Measurements from ENCODE around the gene CADM1. TPM values are rescaled to one million over a fixed set of nuclear protein-coding genes. Genes with fewer than 3 reads are reported as not detected.

Gene CADM1
- total and polyA plus RNA-seq, 8 donors = 6.3 to 38.8 (median 24.5) TPM

DNA sequence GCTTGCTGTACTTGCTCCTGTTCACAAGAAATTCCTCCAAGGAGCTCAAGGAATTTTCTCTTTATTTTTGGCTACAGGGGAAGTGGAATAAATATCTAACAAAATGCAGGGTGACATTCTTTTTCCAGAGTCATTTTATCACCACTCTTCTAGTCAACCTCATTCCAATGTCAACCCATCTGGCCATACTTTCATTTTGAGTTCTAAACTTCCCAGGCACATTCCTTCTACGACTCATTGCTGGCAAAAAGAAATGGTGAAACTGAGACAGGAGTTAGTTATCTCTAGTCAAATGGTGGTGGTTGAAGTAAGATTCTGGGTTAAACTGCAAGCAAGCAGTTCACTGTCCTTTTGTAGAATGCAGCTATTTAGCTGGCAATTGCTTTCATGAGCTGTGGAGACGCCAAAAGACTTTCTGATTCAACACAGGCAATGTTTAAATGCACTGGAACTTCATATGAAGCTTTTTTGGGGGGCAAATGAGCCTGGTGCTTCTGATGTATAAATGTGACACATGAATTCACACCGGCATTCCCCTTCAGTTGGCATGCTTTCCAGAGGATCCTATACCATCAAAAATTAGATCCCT, 304.6 kb downstream of the CADM1 start:
- DNase-seq (no peak), ATAC-seq (no peak), FAIRE-seq (no peak)
- Histone ChIP-seq H3K9me3 (no peaks in the 10 kb centered on the region), H3K4me3 (no peak overlapping the region), H3K27ac (no peak overlapping the region), H3K27me3 (no peaks in the 10 kb centered on the region), H3K36me3 (no peaks in the 10 kb centered on the region), H3K4me1 (no peaks in the 10 kb centered on the region)
- TF ChIP-seq, protein P1, sequence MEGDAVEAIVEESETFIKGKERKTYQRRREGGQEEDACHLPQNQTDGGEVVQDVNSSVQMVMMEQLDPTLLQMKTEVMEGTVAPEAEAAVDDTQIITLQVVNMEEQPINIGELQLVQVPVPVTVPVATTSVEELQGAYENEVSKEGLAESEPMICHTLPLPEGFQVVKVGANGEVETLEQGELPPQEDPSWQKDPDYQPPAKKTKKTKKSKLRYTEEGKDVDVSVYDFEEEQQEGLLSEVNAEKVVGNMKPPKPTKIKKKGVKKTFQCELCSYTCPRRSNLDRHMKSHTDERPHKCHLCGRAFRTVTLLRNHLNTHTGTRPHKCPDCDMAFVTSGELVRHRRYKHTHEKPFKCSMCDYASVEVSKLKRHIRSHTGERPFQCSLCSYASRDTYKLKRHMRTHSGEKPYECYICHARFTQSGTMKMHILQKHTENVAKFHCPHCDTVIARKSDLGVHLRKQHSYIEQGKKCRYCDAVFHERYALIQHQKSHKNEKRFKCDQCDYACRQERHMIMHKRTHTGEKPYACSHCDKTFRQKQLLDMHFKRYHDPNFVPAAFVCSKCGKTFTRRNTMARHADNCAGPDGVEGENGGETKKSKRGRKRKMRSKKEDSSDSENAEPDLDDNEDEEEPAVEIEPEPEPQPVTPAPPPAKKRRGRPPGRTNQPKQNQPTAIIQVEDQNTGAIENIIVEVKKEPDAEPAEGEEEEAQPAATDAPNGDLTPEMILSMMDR (IDR thresholded peaks at IDR 0.05) = no peak
- intact Hi-C loops (cut with DNase I) = no loop called here
- WGBS, 2 donors = 66 to 79% methylated on average over 3 of the region's 3 CpGs

DNA sequence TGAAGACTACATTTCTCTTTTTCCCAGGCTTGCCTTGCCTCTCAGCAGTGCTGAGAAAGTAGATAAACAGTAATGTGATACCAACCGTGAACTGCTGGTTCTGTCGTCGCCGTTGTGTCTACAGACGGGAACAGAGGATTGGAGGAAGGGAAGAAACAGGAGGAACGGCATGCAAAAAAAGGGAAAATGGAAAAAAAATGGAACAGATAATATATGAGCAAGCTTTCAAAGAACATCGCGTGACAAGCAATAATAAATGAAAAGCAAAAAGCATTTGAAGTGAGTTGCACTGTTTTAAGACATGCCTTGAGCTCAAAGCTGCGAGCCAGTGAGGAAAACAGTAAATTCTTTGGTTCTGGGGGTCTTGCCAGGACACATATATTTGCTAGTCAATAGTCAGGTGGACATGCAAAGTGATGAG, 305.9 kb downstream of the CADM1 start:
- Histone ChIP-seq H3K4me1 (no peaks in the 10 kb centered on the region), H3K4me3 (no peak overlapping the region), H3K27ac (no peak overlapping the region), H3K9me3 (no peaks in the 10 kb centered on the region), H3K36me3 (no peaks in the 10 kb centered on the region), H3K27me3 (no peaks in the 10 kb centered on the region)
- TF ChIP-seq, protein P1 (IDR thresholded peaks at IDR 0.05) = no peak
- no peak for DNase-seq
- ATAC-seq = peak in 1 of 4 donors; percentile 65
- WGBS, 2 donors = 54 to 72% methylated on average over 9 of the region's 9 CpGs
- intact Hi-C loops (cut with DNase I) = no loop called here
- FAIRE-seq = no peak

DNA sequence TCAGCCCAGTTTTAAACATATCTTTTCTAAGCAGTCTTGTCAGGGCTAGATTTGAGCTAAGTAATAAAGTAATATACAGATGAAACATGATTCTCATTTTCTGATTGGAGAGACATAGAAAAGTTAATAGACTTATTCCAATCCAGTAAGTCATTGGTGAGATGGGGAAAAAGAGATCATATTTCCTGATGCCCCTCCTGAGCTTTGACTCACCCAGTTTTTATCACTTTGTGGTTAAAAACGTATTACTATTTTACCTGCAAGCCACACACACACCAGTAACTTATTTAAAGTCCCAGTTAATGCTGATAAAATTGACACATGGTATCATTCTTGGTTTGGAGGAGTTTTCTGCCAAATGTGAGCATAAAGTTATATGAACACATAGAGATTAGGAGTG, 306.8 kb downstream of the CADM1 start:
- intact Hi-C loops (cut with DNase I) = no loop called here
- Histone ChIP-seq H3K4me1 (no peaks in the 10 kb centered on the region), H3K9me3 (no peaks in the 10 kb centered on the region), H3K36me3 (no peaks in the 10 kb centered on the region), H3K27me3 (no peaks in the 10 kb centered on the region), H3K4me3 (no peak overlapping the region), H3K27ac (no peak overlapping the region)
- ATAC-seq = no peak
- no peak for DNase-seq
- TF ChIP-seq, protein P1 (IDR thresholded peaks at IDR 0.05) = no peak
- FAIRE-seq = no peak
- 36 to 50% methylated on average over 1 of the region's 1 CpG for WGBS, 2 donors

GRCh38 chr11:115197031-115197430, 307.2 kb downstream of the CADM1 start:
- ATAC-seq (no peak), FAIRE-seq (no peak), DNase-seq (no peak)
- no peaks in the 10 kb centered on the region for H3K9me3 ChIP-seq
- 67 to 74% methylated on average over 3 of the region's 3 CpGs for WGBS, 2 donors
- H3K27ac ChIP-seq = no peak overlapping the region
- H3K36me3 ChIP-seq = no peaks in the 10 kb centered on the region
- no peak overlapping the region for H3K4me3 ChIP-seq
- intact Hi-C loops (cut with DNase I) = no loop called here
- no peaks in the 10 kb centered on the region for H3K27me3 ChIP-seq
- TF ChIP-seq, protein P1 (IDR thresholded peaks at IDR 0.05) = no peak
- H3K4me1 ChIP-seq = no peaks in the 10 kb centered on the region

GRCh38 chr11:115194802-115195110, 309.5 kb downstream of the CADM1 start:
- TF ChIP-seq, protein P1 (IDR thresholded peaks at IDR 0.05) = no peak
- FAIRE-seq (no peak), DNase-seq (no peak), ATAC-seq (no peak)
- Histone ChIP-seq H3K27me3 (no peaks in the 10 kb centered on the region), H3K36me3 (no peaks in the 10 kb centered on the region), H3K27ac (no peak overlapping the region), H3K4me3 (no peak overlapping the region), H3K9me3 (no peaks in the 10 kb centered on the region), H3K4me1 (no peaks in the 10 kb centered on the region)
- 78 to 86% methylated on average over 5 of the region's 5 CpGs for WGBS, 2 donors
- intact Hi-C loops (cut with DNase I) = no loop called here
